ENCODE measurements around the gene CRTC3.

GRCh38 chr15:90625037-90625436, 95.3 kb downstream of the CRTC3 start:
- TF ChIP-seq CTCF (IDR thresholded peaks at IDR 0.05): no peak
- no peak for TF ChIP-seq POLR2A (IDR thresholded peaks at IDR 0.05)
